ENCODE results near the gene LRMDA. TPM values are rescaled to one million over a fixed set of nuclear protein-coding genes. Genes with fewer than 3 reads are reported as not detected.
"Not testable (repeated sequence)": the region's sequence is repeated elsewhere in the genome, so short reads cannot be mapped to it uniquely, and the experiment has no call there.

Gene LRMDA
- total RNA-seq, 1 donor from 2014 or later: not detected

GRCh38 chr10:76036111-76036940 is 604.9 kb downstream of the LRMDA start:
- intact Hi-C loops (cut with micrococcal nuclease): loop anchor here (1.0 kb wide), 1 partner anchor 636 kb away; no protein-coding TSS in a partner anchor

GRCh38 chr10:76036962-76037361 is 605.5 kb downstream of the LRMDA start:
- intact Hi-C loops (cut with micrococcal nuclease): loop anchor here (1.0 kb wide), 1 partner anchor 637 kb away; no protein-coding TSS in a partner anchor

- intact Hi-C loops (cut with micrococcal nuclease): no loop called here
These were observed 606.2 kb downstream of the LRMDA start for GRCh38 chr10:76037531-76038155.

GRCh38 chr10:76038696-76039095 is 607.3 kb downstream of the LRMDA start:
- intact Hi-C loops (cut with micrococcal nuclease): no loop called here

- intact Hi-C loops (cut with micrococcal nuclease): no loop called here
These were observed 608.8 kb downstream of the LRMDA start for GRCh38 chr10:76040107-76040829.

GRCh38 chr10:76040830-76041220 is 609.4 kb downstream of the LRMDA start:
- intact Hi-C loops (cut with micrococcal nuclease): no loop called here

GRCh38 chr10:76041551-76041950 is 610.1 kb downstream of the LRMDA start:
- intact Hi-C loops (cut with micrococcal nuclease): no loop called here

GRCh38 chr10:76043261-76043660 is 611.8 kb downstream of the LRMDA start:
- intact Hi-C loops (cut with micrococcal nuclease): no loop called here

- intact Hi-C loops (cut with micrococcal nuclease): no loop called here
These were observed 613.3 kb downstream of the LRMDA start for GRCh38 chr10:76044751-76045150.

GRCh38 chr10:76045174-76045573 is 613.8 kb downstream of the LRMDA start:
- intact Hi-C loops (cut with micrococcal nuclease): no loop called here

- intact Hi-C loops (cut with micrococcal nuclease): no loop called here
These were observed 616.1 kb downstream of the LRMDA start for GRCh38 chr10:76047521-76047920.

GRCh38 chr10:76049581-76050290 is 618.3 kb downstream of the LRMDA start:
- intact Hi-C loops (cut with micrococcal nuclease): no loop called here

GRCh38 chr10:76050291-76050625 is 618.8 kb downstream of the LRMDA start:
- intact Hi-C loops (cut with micrococcal nuclease): no loop called here

GRCh38 chr10:76051007-76051936 is 619.8 kb downstream of the LRMDA start:
- intact Hi-C loops (cut with micrococcal nuclease): no loop called here

GRCh38 chr10:76052682-76053503 is 621.5 kb downstream of the LRMDA start:
- intact Hi-C loops (cut with micrococcal nuclease): no loop called here

GRCh38 chr10:76055466-76055865 is 624.0 kb downstream of the LRMDA start:
- intact Hi-C loops (cut with micrococcal nuclease): no loop called here

- intact Hi-C loops (cut with micrococcal nuclease): no loop called here
These were observed 624.5 kb downstream of the LRMDA start for GRCh38 chr10:76055963-76056362.

GRCh38 chr10:76060993-76061392 is 629.6 kb downstream of the LRMDA start:
- intact Hi-C loops (cut with micrococcal nuclease): not testable (repeated sequence)

GRCh38 chr10:76066457-76066856 is 635.0 kb downstream of the LRMDA start:
- intact Hi-C loops (cut with micrococcal nuclease): no loop called here

- intact Hi-C loops (cut with micrococcal nuclease): no loop called here
These were observed 636.0 kb downstream of the LRMDA start for GRCh38 chr10:76067447-76067846.

Measured in T-helper 1 cell treated with Interleukin-12 subunit alpha and Interleukin-12 subunit beta and Interleukin-4 antibody, amounts not matched to agents 30 ng/mL and 1 ng/mL, for 36 hours (primary cell).